Small intestine (tissue), 7 donors: ENCODE data around the gene ITPR3. TPM values are rescaled to one million over a fixed set of nuclear protein-coding genes. Genes with fewer than 3 reads are reported as not detected.

Experiments used
- DNase-seq, 2 donors: peaks; one replicate each; pipeline versions ENCODE4 v3.0.0 to v3.0.0-alpha.2; 2013
- FAIRE-seq: peaks from 2 replicates; lab custom pipeline; 2012; peaks lifted over from hg19 to GRCh38; lab: Jason Lieb, UNC
- H3K27ac ChIP-seq, 3 donors: one replicate each; pipeline ENCODE4 v1.5.1; 2013; ENCODE audit warnings: low read length in 2 of 3, mild to moderate bottlenecking in 2 of 3, control low read depth in 1 of 3, inconsistent platforms in 1 of 3, low read depth in 1 of 3, moderate library complexity in 1 of 3
- H3K27me3 ChIP-seq, 3 donors: one replicate each; pipeline ENCODE4 v1.6.1; 2013; ENCODE audit warnings: low read length in 3 of 3, inconsistent platforms in 1 of 3; ENCODE audit not compliant: control insufficient read depth in 3 of 3, insufficient read depth in 3 of 3
- H3K36me3 ChIP-seq, 3 donors: one replicate each; pipeline ENCODE4 v1.6.1; 2013; ENCODE audit warnings: low read length in 3 of 3, inconsistent platforms in 1 of 3, low read depth in 1 of 3, mild to moderate bottlenecking in 1 of 3, moderate library complexity in 1 of 3; ENCODE audit not compliant: control insufficient read depth in 3 of 3, insufficient read depth in 2 of 3
- H3K4me1 ChIP-seq, 3 donors: one replicate each; pipeline ENCODE4 v1.6.1; 2013; ENCODE audit warnings: low read length in 2 of 3, inconsistent platforms in 1 of 3, low read depth in 1 of 3, mild to moderate bottlenecking in 1 of 3, moderate library complexity in 1 of 3; ENCODE audit not compliant: control insufficient read depth in 3 of 3, insufficient read depth in 2 of 3
- H3K4me3 ChIP-seq, 3 donors: one replicate each; pipeline ENCODE4 v1.5.1; 2013; ENCODE audit warnings: low read length in 3 of 3, control low read depth in 1 of 3, inconsistent platforms in 1 of 3, low read depth in 1 of 3, mild to moderate bottlenecking in 1 of 3, moderate library complexity in 1 of 3
- H3K9me3 ChIP-seq, 2 donors: one replicate each; pipeline ENCODE4 v1.6.1; 2013; ENCODE audit warnings: low read depth in 1 of 2, low read length in 1 of 2; ENCODE audit not compliant: control insufficient read depth in 2 of 2, insufficient read depth in 1 of 2
- WGBS, 3 donors: extraction: QIAGEN DNeasy Blood & Tissue Kit; methylation state at CpG; one replicate each; pipeline ENCODE4 v1.1.7; 2013; 5-methylcytosine and 5-hydroxymethylcytosine counted together
- polyA plus RNA-seq, 4 donors: library from polyadenylated mRNA; stranded (reverse) in 3 of 4; unstranded in 1 of 4; fragments of 200-250 nt in 3 of 4; fragments of 120-200 nt in 1 of 4; gene quantifications; one replicate each; pipeline versions ENCODE4 v1.2.1 to v1.2.3, GENCODE V29; 2013
- donor health status: healthy with polysubstance abuse.
- donor health status: control.
- donor health status: control.
- donor health status: Bipolar disorder and iron deficiency.
- donor health status: healthy.

Gene ITPR3
- polyA plus RNA-seq, 4 donors, result 51.6 to 62.9 (median 59.1) TPM

- no peak overlapping the region for H3K27ac ChIP-seq
- FAIRE-seq (no peak), DNase-seq (peak; percentile 42 to 73)
- H3K36me3 ChIP-seq, result no peaks in the 10 kb centered on the region
- H3K4me3 ChIP-seq, result no peak overlapping the region
- peaks cover 0 to 4% of the 10 kb centered on the region in 2 donors for H3K9me3 ChIP-seq
- WGBS, 3 donors, result 19 to 31% (median 21%) methylated on average over 2 of the region's 2 CpGs
- no peaks in the 10 kb centered on the region for H3K27me3 ChIP-seq
- H3K4me1 ChIP-seq, result peaks cover 0 to 15% (median 11%) of the 10 kb centered on the region in 3 donors
Measured at GRCh38 chr6:33602180-33602579, 18.9 kb upstream of the ITPR3 start.

- H3K27ac ChIP-seq, result no peak overlapping the region
- FAIRE-seq (no peak), DNase-seq (peak in 1 of 2 donors; percentile 64)
- no peaks in the 10 kb centered on the region for H3K27me3 ChIP-seq
- H3K9me3 ChIP-seq, result peaks cover 0 to 4% of the 10 kb centered on the region in 2 donors
- H3K4me3 ChIP-seq, result no peak overlapping the region
- WGBS, 3 donors, result 73 to 84% (median 82%) methylated on average over 4 of the region's 4 CpGs
- no peaks in the 10 kb centered on the region for H3K36me3 ChIP-seq
- H3K4me1 ChIP-seq, result peaks cover 0 to 21% (median 12%) of the 10 kb centered on the region in 3 donors
Measured at GRCh38 chr6:33604941-33605854, 15.9 kb upstream of the ITPR3 start.

- H3K36me3 ChIP-seq, result no peaks in the 10 kb centered on the region
- H3K4me1 ChIP-seq, result peaks cover 0 to 35% (median 12%) of the 10 kb centered on the region in 3 donors
- 87 to 92% (median 90%) methylated on average over 2 of the region's 2 CpGs for WGBS, 3 donors
- no peak overlapping the region for H3K4me3 ChIP-seq
- no peaks in the 10 kb centered on the region for H3K27me3 ChIP-seq
- DNase-seq (no peak), FAIRE-seq (no peak)
- no peak overlapping the region for H3K27ac ChIP-seq
- H3K9me3 ChIP-seq, result peaks cover 0 to 4% of the 10 kb centered on the region in 2 donors
Measured at GRCh38 chr6:33606642-33607041, 14.5 kb upstream of the ITPR3 start.

GRCh38 chr6:33607126-33607783 is 13.9 kb upstream of the ITPR3 start:
- no peak for DNase-seq
- WGBS, 3 donors, result 69 to 80% (median 69%) methylated on average over 8 of the region's 8 CpGs

GRCh38 chr6:33607784-33608161 is 13.3 kb upstream of the ITPR3 start:
- WGBS, 3 donors, result 14 to 60% (median 19%) methylated on average over 5 of the region's 5 CpGs
- DNase-seq (peak in 1 of 2 donors; percentile 79), FAIRE-seq (no peak)
- Histone ChIP-seq H3K4me1 (peaks cover 0 to 36% (median 12%) of the 10 kb centered on the region in 3 donors), H3K27ac (peak overlapping the region in 1 of 3 donors; percentile 8), H3K9me3 (peaks cover 0 to 10% of the 10 kb centered on the region in 2 donors), H3K4me3 (no peak overlapping the region), H3K36me3 (no peaks in the 10 kb centered on the region), H3K27me3 (no peaks in the 10 kb centered on the region)

More at GRCh38 chr6:33607126-33607783, 13.9 kb upstream of the ITPR3 start:
- H3K9me3 ChIP-seq, result peaks cover 0 to 9% of the 10 kb centered on the region in 2 donors
- peak overlapping the region in 1 of 3 donors; percentile 8 for H3K27ac ChIP-seq
- H3K36me3 ChIP-seq, result no peaks in the 10 kb centered on the region
- no peak overlapping the region for H3K4me3 ChIP-seq
- H3K27me3 ChIP-seq, result no peaks in the 10 kb centered on the region
- no peak for FAIRE-seq
- peaks cover 0 to 36% (median 12%) of the 10 kb centered on the region in 3 donors for H3K4me1 ChIP-seq

- peaks cover 0 to 37% (median 9%) of the 10 kb centered on the region in 3 donors for H3K4me1 ChIP-seq
- no peak overlapping the region for H3K27ac ChIP-seq
- no peak overlapping the region for H3K4me3 ChIP-seq
- FAIRE-seq (no peak), DNase-seq (no peak)
- H3K27me3 ChIP-seq, result no peaks in the 10 kb centered on the region
- H3K36me3 ChIP-seq, result no peaks in the 10 kb centered on the region
- WGBS, 3 donors, result 56 to 68% (median 59%) methylated on average over 3 of the region's 3 CpGs
- H3K9me3 ChIP-seq, result peaks cover 0 to 10% of the 10 kb centered on the region in 2 donors
Measured at GRCh38 chr6:33609019-33609418, 12.1 kb upstream of the ITPR3 start.

- Histone ChIP-seq H3K4me1 (peaks cover 0 to 37% (median 8%) of the 10 kb centered on the region in 3 donors), H3K4me3 (no peak overlapping the region), H3K9me3 (peaks cover 0 to 8% of the 10 kb centered on the region in 2 donors), H3K27me3 (no peaks in the 10 kb centered on the region), H3K36me3 (no peaks in the 10 kb centered on the region), H3K27ac (peak overlapping the region in 1 of 3 donors; percentile 1)
- FAIRE-seq, result no peak
- DNase-seq, result no peak
- WGBS, 3 donors, result 53 to 62% (median 60%) methylated on average over 6 of the region's 6 CpGs
Measured at GRCh38 chr6:33609528-33609927, 11.6 kb upstream of the ITPR3 start.

GRCh38 chr6:33610067-33610466 is 11.1 kb upstream of the ITPR3 start:
- H3K27ac ChIP-seq, result peak overlapping the region in 1 of 3 donors; percentile 1
- H3K36me3 ChIP-seq, result no peaks in the 10 kb centered on the region
- H3K4me1 ChIP-seq, result peaks cover 0 to 37% (median 8%) of the 10 kb centered on the region in 3 donors
- H3K4me3 ChIP-seq, result no peak overlapping the region
- H3K27me3 ChIP-seq, result no peaks in the 10 kb centered on the region
- H3K9me3 ChIP-seq, result peaks cover 0 to 7% of the 10 kb centered on the region in 2 donors
- DNase-seq (peak in 1 of 2 donors; percentile 15), FAIRE-seq (no peak)
- 63 to 84% (median 69%) methylated on average over 2 to 4 of the region's 4 CpGs for WGBS, 3 donors
